Fibroblast of the conjunctiva (primary cell): Measurements from ENCODE around the gene HPCAL1.

ENCODE experiments used
- DNase-seq: peaks from one replicate; pipeline ENCODE4 v3.0.0-alpha.2; 2010; ENCODE audit warnings: low read depth

Gene HPCAL1

DNA sequence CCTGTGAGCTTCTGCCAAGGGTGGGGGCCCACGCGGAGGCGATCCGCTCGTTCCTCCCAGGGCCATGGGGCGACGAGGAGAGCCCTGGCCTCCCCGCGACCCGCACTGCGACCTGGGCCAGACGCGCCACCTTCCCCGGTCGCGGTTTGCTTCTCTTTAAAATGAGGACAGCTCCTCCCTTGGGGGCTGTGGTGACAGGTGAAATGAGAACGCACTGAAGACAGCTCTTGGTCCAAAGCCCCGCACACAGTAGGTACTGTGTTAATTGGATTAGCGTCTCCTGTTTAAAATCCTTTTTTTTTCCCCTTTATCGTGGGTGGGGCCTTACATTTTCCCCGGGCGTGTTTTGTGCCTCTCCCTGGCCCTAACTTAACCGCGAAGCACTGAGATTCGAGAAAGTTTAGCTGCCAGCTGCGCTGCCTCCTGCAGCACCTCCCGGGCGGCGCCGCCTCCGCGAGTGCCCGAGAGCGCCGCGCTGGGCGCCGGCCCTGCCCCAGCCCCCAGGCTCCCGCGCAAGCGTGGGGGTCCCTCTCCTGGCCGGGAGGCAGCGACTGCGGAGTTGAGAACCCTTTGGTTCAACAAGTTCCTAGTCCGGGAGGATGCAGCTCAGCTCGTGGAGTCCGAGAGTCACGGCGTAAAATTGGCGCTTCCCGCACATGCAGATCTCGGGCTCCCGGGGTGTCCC is 1.1 kb downstream of the HPCAL1 start:
- no peak for DNase-seq

DNA sequence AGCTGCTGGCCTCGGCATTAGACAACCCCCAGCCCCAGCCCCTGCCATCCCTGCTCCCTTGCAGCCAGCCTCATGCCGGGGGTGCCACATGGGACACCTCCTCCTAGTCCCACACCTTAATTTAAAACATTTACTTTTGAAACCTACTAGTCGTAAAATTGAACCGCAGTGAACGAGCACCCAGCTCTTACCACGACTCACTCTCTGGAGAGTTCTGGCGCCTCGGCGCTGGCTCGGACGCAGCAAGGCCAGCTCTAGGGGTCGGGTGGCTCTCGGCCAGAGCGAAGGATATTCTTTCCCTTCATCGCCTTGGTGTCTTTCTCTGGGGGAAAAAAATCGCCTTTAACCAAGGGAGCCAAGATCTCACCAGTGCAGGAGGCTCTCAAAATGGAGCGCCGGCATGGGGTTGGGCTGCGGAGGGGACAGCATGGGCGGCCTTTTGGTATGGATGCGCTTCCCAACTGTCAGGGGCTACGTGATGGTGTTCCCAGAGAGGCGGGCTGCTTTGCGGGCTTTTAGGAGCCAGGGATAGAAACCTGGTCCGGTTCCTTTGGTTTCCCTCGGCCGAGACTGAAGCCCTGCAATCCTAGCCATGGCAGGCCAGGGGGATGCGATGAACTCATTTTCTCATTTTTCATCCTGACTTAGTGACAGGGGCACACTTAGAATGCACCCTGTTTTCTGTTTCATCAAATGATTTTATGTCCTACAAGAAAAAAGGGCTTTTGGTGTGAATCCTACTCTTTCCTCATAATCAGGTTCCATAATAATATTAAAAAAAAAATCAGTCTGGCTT is 2.0 kb downstream of the HPCAL1 start:
- no peak for DNase-seq

DNA sequence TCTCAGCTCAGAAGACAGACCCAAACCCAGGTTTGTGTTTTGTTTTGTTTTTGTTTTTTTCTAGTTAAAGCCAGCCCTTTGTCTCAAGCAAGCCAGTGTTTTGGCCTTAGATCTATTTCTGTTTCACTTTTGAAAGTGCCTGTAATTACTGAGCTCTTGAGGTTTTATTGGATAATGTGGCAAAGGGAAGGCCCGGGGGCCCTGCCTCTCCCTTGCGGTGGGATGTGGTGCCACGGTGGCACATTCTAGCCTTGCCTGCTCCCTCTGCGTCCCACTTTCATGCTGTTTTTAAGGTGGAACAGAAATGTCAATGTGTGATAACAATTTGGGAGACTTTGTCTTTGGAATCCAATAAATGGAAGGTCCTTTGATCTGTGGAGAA is 2.5 kb downstream of the HPCAL1 start:
- no peak for DNase-seq

DNA sequence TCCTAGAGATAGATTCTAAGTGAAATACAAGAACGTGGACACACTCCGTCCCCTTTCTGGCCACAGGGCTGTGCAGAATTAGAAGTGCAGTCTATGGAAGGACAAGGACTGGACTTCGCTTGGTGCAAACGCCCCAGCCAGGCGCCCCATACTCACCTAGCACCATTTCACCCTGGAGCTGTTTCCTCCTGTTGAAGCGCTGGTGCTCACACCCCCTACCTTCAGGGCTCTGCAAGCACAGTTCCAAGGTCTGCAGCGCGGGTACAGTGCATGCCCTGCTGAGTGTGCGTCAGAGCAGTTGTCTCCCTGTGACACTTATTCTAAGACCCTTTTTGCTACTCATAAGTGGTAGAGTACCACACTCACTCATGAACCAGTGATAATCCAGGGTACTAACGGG is 3.0 kb downstream of the HPCAL1 start:
- DNase-seq, result no peak

DNA sequence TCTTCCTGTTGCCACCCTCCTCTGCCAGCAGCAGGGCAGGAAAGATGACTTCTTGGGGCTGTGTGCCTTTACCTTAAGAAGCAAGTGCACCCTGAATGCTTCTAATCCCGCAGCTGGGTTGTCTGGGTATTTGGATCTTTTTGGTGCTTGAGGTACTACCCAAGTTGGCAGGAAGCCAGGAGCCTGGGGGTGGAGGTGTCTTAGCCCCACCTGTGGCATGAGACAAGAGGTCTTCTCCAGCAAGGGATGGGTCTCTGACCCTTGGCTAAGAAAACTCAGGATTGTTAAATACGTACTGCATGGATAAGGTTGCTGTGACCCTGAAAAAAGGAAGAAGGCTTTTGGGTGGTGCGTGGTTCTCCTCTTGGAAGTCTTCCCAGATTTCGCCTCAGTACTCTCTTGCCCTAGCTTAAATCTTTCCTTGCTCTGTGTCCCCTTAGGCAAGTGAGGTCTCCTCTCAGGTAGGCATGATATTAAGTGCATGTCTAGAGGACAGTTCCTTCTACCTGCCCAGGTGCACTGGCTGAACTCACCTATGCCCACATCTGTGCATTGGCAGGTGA is 4.3 kb downstream of the HPCAL1 start:
- DNase-seq, result no peak

DNA sequence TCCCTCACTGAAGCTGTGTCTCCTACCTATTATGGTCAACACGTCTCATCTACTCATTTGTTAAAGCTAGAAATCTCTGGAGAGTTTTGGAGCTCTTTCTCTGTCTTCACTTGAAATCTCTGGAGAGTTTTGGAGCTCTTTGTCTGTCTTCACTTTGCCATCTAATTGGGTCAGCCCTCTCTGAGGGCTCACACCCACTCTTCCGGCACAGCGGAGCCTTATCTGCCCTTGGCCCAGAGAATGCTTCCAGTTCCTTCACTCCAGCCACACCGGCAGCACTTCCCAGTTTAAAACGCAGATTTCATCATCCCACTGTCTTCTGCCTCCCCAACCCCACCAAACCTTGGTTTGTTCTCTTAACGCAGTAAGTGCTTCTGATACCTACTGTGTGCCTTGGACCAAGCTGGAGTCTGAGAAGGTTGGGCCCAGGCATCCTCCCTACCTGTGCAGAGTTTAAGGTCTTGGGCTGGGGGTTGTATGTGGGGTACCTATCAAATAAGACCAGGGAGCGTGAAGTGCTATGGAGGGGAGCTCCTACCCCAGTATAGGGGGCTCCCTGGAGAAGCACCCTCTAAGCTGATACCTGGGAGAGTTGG is 5.0 kb downstream of the HPCAL1 start:
- no peak for DNase-seq

DNA sequence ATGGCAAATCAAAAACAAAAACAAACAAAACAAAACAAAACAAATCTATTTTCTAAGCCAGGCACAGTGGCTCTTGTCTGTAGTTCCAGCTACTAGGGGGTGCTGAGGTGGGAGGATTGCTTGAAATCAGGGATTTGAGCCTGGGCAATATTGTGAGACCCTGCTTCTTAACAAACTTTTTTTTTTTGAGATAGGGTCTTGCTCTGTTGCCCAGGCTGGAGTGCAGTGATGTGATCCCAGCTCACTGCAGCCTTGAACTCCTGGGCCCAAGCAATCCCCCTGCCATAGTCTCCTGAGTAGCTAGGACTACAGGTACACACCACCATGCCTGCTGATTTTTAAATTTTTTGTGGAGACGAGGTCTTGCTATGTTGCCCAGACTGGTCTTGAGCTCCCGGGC is 6.2 kb downstream of the HPCAL1 start:
- DNase-seq, result no peak

DNA sequence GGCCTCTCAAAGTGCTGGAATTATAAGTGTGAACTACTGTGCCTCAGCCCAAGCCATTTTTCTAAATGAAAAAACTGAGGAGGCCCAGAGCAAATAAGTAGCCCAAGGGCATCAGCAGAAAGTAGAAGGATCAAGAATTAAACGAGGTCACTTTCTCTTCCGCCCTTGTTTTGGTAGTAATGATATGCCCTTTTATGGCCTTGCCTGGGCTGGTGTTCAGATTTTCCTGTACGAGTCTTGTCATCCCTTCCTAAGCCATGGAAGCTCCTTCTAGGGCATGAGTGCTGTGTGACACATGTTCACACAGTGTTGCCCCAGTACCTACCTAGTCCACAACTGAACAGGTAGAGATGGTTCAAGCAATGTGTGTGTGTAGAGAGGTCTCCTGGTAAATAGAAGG is 6.6 kb downstream of the HPCAL1 start:
- DNase-seq, result no peak

DNA sequence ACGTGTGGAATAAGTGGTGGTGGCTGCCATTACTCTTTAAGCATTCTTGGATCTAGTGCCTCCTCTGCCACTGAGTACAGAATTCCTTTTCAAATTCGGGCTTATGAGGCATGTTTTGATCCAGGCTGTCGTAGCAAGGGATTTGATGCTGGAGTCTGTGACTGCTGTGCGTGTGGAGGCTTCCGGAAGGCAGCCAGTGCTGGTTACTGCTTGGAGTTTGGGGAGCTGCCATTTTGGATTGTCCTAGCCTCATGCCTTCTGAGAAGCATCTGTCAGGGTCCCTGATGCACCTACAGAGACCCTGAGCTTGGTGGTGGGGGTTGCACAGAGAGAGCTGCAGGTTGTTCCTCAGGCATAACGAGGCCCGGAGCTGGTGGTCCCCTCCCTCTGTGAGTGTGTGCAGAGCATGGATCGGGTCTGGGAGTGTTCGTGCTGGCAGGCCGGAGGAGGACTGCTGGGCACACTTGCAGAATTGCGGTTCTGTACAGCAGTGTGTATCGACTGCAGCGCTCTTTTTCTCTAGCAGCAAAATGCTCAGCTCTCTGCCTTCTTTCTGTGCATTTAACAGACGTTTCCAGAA is 7.7 kb downstream of the HPCAL1 start:
- DNase-seq, result no peak

DNA sequence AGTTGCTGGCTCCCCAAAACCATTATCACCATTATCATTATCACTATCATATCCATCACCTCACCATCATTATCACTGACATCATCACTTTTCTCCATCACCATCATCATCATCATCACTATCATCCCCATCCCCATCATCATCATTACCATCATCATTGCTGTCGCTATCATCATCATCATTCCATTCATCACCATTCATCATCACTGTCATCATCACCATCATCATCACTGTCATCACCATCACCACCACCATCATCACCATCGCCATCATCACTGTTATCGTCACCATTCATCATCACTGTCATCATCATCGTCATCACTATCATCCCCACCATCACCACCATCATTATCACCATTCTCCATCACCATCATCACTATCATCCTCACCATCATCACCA is 9.0 kb downstream of the HPCAL1 start:
- DNase-seq, result no peak

DNA sequence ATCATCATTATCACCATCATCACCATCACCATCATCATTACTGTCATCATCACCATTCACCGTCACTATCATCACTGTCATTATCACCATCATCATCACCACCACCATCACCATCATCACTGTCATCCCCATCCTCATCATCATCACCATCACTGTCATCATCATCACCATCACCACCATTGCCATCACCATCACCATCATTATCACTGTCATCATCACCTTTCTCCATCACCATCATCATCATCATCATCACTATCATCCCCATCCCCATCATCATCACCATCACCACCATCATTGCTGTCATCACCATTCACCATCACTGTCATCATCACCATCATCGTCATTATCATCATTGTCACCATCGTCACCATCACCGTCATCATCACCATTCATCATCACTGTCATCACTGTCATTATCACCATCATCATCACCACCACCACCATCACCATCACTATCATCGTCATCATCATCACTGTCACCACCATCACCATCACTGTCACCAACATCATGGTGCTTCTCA is 9.8 kb downstream of the HPCAL1 start:
- DNase-seq, result no peak

DNA sequence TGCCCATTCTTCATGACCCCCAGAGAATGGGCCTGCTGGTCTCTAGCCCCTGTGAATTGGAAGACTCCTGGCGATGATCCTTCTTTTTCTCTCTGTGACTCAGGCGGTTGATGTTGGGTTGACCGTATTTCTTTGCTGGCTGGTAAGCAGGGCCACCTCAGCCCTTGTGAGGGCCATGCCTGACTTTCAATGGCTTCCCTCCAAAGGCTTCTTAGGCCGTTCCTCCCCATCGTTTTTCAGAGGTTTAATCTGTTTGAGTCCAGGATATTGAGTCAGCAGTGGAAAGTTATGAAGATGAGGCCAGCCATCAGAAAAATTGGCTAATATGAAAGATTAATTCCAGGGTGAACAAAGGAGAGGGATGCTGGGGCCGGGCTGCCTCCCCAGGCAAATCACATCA is 13.6 kb downstream of the HPCAL1 start:
- no peak for DNase-seq

DNA sequence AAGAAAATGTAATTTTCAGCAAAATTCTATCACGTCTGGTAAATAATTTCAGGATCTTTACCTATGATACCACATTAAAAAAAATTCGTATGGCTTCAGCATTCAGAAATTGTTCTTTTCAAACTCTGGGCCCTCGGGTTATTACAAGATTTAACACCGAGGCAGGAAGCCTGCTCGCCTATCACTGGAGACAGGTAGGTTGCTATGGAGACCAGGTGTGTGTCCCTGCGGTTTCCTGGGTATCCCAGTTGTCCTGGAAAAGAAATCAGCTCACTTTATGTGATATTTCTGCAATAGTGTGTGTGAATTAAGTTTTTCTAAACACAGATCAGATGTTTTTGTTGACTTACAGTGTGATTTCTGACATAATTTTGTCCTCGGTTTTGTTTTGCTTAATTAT is 14.2 kb downstream of the HPCAL1 start:
- DNase-seq, result no peak

DNA sequence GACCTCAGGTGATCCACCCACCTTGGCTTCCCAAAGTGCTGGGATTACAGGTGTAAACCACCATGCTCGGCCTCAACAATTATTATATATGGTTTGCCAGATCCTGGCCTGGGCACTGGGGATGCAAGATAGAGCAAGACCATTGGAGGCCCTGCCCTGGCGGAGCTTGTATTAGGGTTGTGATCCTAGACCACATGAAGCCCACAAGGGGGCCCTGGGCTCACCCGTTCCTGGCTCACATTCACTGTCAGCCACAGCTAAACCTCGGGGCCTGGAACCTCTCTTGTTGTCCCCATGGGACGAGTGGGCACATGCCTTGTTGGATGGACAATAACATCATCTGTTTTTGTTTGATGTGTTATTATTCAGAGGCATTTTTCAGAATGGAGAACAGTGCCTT is 14.9 kb downstream of the HPCAL1 start:
- no peak for DNase-seq

DNA sequence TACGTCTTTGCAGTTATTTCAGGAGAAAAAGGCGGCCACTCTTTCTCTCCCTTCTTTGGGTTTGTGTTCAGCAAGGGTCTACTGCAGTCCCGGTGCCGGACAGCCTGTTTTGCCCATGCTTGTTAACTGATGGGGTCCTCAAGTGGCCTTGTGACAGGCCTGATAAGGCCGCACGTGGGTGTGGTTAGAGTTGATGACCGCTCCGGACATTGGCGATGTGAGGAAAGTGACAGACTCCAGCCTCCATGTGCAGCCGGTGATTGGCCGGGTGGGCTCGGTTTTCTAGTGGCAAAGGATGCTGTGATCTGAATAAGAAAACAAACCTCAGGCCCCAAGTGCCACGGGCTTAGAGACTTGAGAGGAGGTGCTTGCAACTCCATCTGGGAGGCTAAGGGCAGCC is 15.6 kb downstream of the HPCAL1 start:
- DNase-seq, result no peak

DNA sequence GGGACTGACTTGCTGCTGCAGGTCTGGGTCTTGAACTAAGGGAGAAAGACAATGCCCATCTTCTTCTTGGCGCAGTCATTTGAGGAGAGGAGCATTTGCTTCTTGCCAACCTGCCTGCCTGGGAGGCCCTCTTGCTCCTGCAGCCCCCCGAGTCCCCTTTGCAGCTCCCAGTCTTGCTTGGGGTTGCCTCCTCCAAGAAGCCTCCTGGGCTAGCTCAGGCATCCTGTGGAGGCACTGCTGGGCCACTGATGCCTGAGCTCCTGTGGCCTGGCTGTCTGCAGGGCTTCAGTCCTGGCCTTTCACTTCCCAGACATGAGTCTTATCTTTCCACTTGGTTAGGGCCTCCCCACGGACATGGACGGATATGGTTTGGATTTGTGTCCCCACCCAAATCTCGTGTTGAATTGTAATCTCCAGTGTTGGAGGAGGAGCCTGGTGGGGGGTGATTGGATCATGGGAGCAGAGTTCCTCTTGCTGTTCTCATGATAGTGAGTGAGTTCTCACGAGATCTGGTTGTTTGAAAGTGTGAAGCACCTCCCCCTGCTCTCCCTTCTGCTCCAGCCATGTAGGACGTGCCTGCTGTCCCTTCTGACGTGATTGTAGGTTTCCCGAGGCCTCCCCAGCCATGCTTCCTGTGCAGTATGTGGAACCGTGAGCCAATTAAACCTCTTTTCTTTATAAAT is 17.3 kb downstream of the HPCAL1 start:
- no peak for DNase-seq

DNA sequence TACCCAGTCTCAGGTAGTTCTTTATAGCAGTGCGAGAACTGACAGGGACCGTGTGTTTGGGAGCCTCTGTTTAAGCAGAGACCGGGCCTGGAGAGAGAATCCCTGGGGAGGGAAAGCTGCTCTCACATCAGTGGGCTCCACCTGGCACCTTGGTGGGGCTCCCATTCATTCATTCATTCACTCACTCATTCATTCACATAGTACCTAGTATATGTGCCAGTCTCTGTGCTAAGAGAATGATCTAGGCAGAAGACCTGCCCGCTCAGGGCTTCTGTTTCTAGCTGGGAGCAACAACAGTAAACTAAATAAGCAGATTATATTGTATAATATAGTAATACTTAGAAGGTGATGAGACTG is 17.8 kb downstream of the HPCAL1 start:
- DNase-seq, result no peak

DNA sequence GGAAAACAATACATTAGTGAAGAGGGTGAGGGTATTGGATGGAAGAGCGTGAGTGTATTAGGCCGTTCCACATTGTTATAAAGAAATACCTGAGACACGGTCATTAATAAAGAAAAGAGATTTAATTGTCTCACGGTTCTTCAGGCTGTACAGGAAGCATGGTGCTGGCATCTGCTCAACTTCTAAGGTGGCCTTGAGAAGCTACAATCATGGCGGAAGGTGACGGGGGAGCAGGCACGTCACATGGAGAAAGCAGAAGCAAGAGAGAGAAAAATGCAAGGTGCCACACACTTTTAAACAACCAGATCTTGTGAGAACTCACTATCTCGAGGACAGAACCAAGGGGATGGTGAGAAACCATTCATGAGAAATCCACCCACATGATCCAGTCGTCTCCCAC is 18.2 kb downstream of the HPCAL1 start:
- no peak for DNase-seq

DNA sequence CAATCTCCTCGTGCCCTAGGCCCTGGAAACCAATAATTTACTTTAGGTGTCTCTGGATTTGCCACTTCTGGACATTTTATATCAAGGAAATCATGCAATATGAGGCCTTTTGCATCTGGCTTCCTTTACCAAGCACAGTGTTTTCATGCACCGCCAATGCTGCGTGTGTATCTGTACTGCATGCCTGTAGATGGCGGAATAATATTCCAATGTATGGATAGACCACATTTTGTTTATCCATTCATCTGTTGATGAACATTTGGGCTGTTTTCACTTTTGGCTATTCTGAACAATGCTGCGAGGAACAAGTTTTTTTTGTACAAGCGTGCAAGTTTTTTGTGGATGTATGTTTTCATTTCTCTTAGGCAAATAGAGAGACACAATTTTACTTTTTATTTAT is 18.9 kb downstream of the HPCAL1 start:
- DNase-seq, result no peak

DNA sequence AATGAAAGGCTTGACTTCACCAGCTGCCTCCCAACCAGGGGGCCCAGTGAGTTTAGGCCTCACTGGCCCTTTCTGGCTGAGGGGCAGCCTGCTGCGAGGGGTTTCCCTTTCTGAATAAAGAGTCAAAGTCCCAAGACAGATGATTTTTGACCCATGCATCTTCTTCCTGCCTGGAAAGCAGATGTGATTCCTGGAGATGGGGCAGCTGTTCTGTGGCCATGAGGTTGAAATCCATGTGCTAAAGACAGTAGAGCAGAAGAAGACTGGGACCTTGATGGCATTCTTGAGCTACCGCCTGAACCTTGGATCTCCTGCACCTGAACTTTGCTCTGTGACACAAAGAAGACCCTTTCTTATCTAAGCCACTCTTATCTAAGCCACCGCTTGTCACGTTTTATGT is 19.8 kb downstream of the HPCAL1 start:
- no peak for DNase-seq

DNA sequence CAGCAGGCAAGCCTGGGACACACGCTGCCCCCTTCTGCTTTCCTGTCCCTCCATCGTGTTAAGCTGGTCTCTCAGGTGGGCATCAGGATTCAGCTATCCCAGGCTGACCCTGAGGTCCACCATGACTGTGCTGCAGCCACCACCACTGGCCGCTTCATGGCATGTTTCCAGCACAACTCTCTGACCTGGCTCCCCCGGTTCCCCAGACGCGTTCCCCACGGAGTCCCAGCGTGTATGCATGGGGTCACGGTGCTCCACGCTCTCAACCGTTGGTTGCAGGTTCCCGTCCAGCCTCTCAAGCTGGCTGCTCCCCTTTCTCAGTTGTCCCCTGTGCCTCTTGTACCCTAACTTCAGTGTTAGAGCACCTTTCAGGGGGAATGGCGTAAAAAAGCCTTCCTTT is 20.3 kb downstream of the HPCAL1 start:
- DNase-seq, result no peak

DNA sequence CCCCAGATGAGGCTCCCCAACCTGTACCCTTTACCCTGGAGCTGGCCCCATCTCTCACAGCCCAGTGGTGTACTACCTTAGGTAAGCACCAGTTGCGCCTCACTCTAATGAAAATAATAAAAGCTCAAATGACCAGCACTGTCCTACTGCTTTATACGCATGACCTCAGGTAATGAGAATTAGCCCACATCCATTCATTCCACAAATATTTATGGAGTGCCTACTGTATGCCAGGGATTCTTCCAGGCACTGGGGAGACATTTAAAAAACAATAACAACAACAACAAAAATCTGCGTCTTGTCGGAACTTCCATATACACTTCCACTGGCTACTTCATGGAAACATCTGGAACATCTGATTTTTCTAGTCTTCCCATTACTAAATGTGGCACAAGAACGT is 20.8 kb downstream of the HPCAL1 start:
- DNase-seq, result no peak
